HFF-Myc (cell line): ENCODE results near the gene ANKRD24.
"Not testable (repeated sequence)": the region's sequence is repeated elsewhere in the genome, so short reads cannot be mapped to it uniquely, and the experiment has no call there.

Experiments
- DNase-seq: peaks from one replicate; pipeline ENCODE4 v3.0.0-alpha.2; 2011; ENCODE audit warnings: low read depth; ENCODE audit errors: extremely low read depth
- H3K4me3 ChIP-seq: replicated peaks from 2 replicates; pipeline ENCODE4 v1.5.1; 2011; ENCODE audit warnings: low read depth, mild to moderate bottlenecking, control low read depth, low read length
- CTCF ChIP-seq: IDR thresholded peaks from 2 replicates; pipeline ENCODE4 v1.5.1; 2012; ENCODE audit warnings: mild to moderate bottlenecking, low read depth, low read length, control low read depth; ENCODE audit errors: missing control alignments

Gene ANKRD24

DNA sequence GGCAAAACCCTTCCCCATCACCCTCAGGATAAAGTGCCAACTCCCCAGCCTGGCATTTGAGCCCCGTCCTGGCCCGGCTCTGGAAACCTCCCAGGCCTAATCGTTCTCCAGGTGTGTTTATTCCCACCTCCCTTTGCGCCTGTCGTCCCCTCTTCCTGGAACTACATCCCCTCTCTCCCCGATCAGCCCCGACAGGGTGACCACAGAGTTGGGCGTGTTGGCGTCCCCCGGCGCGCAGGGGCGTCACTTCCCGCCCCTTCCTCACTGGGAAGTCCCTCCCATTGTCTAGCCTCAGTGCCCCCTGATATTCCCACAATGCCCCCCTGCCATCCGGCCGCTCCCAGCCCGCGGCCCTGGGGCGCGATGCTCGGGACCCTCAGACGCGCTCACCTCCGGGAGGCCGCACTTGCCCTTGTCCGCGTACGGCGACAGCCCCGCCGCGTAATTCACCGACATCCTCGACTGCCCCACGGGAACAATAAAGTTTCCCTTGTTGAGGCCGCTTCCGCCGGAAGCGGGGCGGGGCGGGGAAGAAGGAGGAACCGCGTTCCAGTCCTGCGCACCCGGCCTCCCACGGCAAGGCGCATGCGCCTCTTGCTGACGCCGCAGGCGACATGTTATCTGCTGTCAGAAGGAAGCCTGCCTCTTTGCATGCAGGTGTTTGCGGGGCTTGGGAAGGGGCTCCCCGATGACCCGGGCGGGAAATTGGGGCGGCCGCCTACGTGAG lies at the start of gene ANKRD24, which contains the start of gene SIRT6:
ANKRD24 (plus strand) TSS at position 606 of the 727 bp plus-strand sequence. CDS start 3,737 bp downstream, outside the sequence.
SIRT6 (minus strand) TSS at position 480 of the 727 bp plus-strand sequence; CDS start at position 456, 24 bp downstream.
- H3K4me3 ChIP-seq: peak within 1 kb of the TSS; percentile 73
- peak; percentile 73 for DNase-seq
- no peak for TF ChIP-seq CTCF

- TF ChIP-seq CTCF: no peak
- no peak for DNase-seq
- no peak overlapping the region for H3K4me3 ChIP-seq
Observed at GRCh38 chr19:4134351-4134750, 48.1 kb upstream of the ANKRD24 start.

DNA sequence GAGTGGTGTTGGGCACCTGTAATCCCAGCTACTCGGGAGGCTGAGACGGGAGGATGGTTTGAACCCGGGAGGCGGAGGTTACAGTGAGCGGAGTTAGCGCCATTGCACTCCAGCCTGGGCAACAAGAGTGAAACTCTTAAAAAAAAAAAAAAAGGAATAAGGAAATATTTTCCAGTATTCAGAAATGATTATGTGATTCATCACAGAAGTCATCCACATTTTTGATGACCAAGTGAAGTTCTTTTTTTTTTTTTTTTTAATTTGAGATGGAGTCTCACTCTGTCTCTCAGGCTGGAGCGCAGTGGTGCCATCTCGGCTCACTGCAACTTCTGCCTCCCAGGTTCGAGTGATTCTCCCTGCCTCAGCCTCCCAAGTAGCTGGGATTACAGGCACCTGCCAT lies 47.1 kb upstream of the ANKRD24 start:
- not testable (repeated sequence) for H3K4me3 ChIP-seq, DNase-seq

- no peak for TF ChIP-seq CTCF
- no peak for DNase-seq
- H3K4me3 ChIP-seq: no peak overlapping the region
Observed at GRCh38 chr19:4136680-4137088, 45.8 kb upstream of the ANKRD24 start.

GRCh38 chr19:4138445-4138844 lies 44.0 kb upstream of the ANKRD24 start:
- TF ChIP-seq CTCF: no peak
- DNase-seq: no peak
- H3K4me3 ChIP-seq: no peak overlapping the region

- H3K4me3 ChIP-seq: no peak overlapping the region
- DNase-seq: no peak
- peak; percentile 86 for TF ChIP-seq CTCF
Observed at GRCh38 chr19:4139614-4140236, 42.8 kb upstream of the ANKRD24 start.

DNA sequence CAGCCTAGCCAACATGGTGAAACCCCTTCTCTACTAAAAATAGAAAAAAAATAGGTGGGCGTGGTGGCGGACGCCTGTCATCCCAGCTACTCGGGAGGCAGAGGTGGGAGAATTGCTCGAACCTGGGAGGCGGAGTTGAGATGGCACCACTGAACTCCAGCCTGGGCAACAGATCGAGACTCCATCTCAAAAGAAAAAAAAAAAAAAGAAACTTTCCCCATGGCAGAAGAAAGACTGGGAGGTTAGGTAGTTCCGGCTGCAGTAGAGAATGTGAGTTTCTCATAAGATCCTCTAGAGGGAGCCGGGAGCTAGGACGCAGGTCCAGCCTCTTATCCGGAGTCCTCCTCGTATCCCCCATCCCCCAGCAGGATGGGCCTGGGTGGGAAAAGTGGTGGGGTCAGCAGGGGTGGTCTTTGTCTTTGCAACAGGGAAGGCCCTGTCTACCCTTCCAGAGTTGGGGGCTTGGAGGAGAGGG lies 42.2 kb upstream of the ANKRD24 start:
- H3K4me3 ChIP-seq: no peak overlapping the region
- TF ChIP-seq CTCF: peak; percentile 67

GRCh38 chr19:4142916-4143315 lies 39.6 kb upstream of the ANKRD24 start:
- DNase-seq, H3K4me3 ChIP-seq: not testable (repeated sequence)

More for the DNA sequence above, 42.2 kb upstream of the ANKRD24 start:
- DNase-seq: no peak
